Measurements from ENCODE around the gene CDK11B. TPM values are rescaled to one million over a fixed set of nuclear protein-coding genes. Genes with fewer than 3 reads are reported as not detected.

The CDK11B gene
- total and polyA plus RNA-seq, 5 donors, result 18.8 to 27.0 (median 19.9) TPM

DNA sequence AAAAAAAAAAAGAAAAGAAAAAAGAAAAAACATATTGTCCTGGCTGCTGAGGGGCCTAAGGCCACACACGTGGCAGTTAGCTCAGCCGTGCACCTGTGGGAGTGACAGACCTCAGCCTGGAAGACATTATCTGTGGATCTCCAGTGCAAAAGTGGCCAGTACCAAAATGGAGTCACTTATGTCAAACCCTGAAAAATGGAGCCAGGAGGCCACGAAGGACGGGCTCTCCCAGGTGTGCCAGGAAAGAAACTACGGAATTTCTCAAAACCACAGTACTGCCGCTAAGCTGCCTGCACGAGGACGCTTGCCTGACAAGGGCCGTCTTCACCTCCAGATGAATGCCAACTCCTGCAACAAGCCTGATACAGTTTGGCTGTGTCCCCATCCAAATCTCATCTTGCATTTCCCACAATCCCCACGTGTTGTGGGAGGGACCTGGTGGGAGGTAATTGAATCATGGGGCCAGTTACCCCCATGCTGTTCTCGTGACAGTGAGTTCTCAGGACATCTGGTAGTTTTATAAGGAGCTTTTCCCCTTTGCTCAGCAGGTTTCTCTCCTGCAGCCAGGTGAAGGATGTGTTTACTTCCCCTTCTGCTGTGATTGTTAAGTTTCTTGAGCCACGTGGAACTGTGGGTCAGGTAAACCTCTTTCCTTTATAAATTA, 48.9 kb downstream of the CDK11B start:
- WGBS, result 71% methylated on average over 12 of the region's 12 CpGs
- ATAC-seq (no peak), DNase-seq (peak in 1 of 3 donors; percentile 4)
- H3K9me3 ChIP-seq (ENCODE audit: control insufficient read depth, low read length), result no peaks in the 10 kb centered on the region
- peaks cover 3% of the 10 kb centered on the region for H3K4me1 ChIP-seq (ENCODE audit: control insufficient read depth, insufficient read depth, low read length)
- no peak overlapping the region for H3K4me3 ChIP-seq (ENCODE audit: low read length)
- intact Hi-C loops (cut with DNase I), result no loop called here
- no peak overlapping the region for H3K27ac ChIP-seq (ENCODE audit: low read length)
- H3K27me3 ChIP-seq (ENCODE audit: control insufficient read depth, insufficient read depth), result no peaks in the 10 kb centered on the region

DNA sequence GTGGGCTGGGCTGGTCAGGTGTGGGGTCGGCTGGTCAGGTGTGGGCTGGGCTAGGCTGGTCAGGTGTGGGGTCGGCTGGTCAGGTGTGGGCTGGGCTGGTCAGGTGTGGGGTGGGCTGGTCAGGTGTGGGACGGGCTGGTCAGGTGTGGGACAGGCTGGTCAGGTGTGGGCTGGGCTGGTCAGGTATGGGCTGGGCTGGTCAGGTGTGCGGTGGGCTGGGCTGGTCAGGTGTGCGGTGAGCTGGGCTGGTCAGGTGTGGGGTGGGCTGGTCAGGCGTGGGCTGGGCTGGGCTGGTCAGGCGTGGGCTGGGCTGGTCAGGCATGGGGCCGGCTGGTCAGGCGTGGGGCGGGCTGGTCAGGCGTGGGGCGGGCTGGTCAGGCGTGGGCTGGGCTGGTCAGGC, 52.6 kb downstream of the CDK11B start:
- 77% methylated on average over 13 of the region's 13 CpGs for WGBS

DNA sequence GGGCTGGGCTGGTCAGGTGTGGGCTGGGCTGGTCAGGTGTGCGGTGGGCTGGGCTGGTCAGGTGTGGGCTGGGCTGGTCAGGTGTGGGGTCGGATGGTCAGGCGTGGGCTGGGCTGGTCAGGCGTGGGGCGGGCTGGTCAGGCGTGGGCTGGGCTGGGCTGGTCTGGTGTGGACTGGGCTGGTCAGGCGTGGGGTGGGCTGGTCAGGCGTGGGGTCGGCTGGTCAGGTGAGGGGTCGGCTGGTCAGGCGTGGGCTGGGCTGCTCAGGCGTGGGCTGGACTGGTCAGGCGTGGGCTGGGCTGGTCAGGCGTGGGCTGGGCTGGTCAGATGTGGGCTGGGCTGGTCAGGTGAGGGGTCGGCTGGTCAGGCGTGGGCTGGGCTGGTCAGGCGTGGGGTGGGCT, 53.1 kb downstream of the CDK11B start:
- ATAC-seq (no peak), DNase-seq (no peak)
- intact Hi-C loops (cut with DNase I), result no loop called here
- Histone ChIP-seq H3K9me3 (ENCODE audit: control insufficient read depth, low read length) (no peaks in the 10 kb centered on the region), H3K27me3 (ENCODE audit: control insufficient read depth, insufficient read depth) (no peaks in the 10 kb centered on the region), H3K4me3 (ENCODE audit: low read length) (no peak overlapping the region), H3K27ac (ENCODE audit: low read length) (no peak overlapping the region), H3K4me1 (ENCODE audit: control insufficient read depth, insufficient read depth, low read length) (no peaks in the 10 kb centered on the region)
- 90% methylated on average over 17 of the region's 17 CpGs for WGBS

More for the DNA sequence above, 52.6 kb downstream of the CDK11B start:
- intact Hi-C loops (cut with DNase I), result no loop called here
- Histone ChIP-seq H3K4me1 (ENCODE audit: control insufficient read depth, insufficient read depth, low read length) (no peaks in the 10 kb centered on the region), H3K27me3 (ENCODE audit: control insufficient read depth, insufficient read depth) (no peaks in the 10 kb centered on the region), H3K4me3 (ENCODE audit: low read length) (no peak overlapping the region), H3K9me3 (ENCODE audit: control insufficient read depth, low read length) (no peaks in the 10 kb centered on the region), H3K27ac (ENCODE audit: low read length) (no peak overlapping the region)
- DNase-seq (no peak), ATAC-seq (no peak)

DNA sequence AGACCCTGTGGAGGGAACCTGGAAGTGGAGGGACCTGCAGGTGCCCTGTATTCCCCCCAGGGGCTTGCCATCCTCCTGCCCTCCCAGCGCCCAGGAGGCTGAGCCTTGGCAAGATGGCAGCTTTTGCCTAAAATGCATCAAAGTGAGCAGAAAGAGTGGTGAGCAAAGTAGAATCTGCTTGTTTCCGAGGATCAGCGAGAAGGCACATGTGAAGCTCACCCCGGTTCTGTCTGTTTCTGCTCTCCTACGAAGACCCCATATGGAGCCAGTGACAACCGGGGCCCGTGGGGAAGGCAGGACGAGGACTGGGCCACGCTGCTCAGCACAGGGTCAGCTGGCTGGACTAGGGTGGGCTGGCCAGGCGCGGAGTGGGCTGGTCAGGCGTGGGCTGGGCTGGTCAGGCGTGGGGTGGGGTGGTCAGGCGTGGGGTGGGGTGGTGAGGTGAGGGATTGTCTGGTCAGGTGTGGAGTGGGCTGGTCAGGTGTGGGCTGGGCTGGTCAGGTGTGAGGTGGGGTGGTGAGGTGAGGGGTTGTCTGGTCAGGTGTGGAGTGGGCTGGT, 53.7 kb downstream of the CDK11B start:
- Histone ChIP-seq H3K4me3 (ENCODE audit: low read length) (no peak overlapping the region), H3K27ac (ENCODE audit: low read length) (no peak overlapping the region), H3K9me3 (ENCODE audit: control insufficient read depth, low read length) (no peaks in the 10 kb centered on the region), H3K27me3 (ENCODE audit: control insufficient read depth, insufficient read depth) (no peaks in the 10 kb centered on the region), H3K4me1 (ENCODE audit: control insufficient read depth, insufficient read depth, low read length) (no peaks in the 10 kb centered on the region)
- ATAC-seq, result no peak
- 71% methylated on average over 14 of the region's 14 CpGs for WGBS
- intact Hi-C loops (cut with DNase I), result no loop called here
- peak in 1 of 3 donors; percentile 55 for DNase-seq

DNA sequence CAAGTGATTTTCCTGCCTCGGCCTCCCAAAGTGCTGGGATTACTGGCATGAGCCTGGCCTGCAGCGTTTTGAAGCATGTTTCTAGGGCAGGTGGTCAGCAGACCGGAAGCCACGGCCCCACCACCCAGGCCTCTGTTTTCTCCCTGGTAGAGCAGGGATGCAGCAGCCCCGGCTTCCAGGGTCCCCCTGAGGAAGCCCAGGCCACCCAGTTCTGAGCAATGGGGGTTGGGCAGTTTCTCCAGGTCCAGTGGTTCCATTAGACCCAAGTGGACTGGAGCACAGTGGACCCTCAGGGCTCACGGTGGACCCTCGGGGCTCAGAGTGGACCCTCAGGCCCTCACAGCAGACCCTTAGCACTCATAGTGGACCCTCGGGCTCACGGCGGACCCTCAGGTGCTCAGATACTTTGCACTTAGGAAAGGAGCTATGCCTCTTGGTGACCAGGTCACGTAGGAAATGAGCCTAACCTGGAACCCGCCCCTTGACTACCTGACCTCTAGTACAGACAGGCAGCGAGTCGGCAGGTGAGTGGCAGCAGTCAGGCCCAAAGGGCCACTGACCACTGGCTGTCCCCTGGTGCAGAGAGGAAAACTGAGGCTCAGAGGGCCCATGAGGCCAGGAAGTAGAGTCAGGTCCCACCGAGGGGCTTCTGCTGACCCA, 54.3 kb downstream of the CDK11B start:
- Histone ChIP-seq H3K4me1 (ENCODE audit: control insufficient read depth, insufficient read depth, low read length) (no peaks in the 10 kb centered on the region), H3K27me3 (ENCODE audit: control insufficient read depth, insufficient read depth) (no peaks in the 10 kb centered on the region), H3K4me3 (ENCODE audit: low read length) (no peak overlapping the region), H3K27ac (ENCODE audit: low read length) (no peak overlapping the region), H3K9me3 (ENCODE audit: control insufficient read depth, low read length) (no peaks in the 10 kb centered on the region)
- 83% methylated on average over 15 of the region's 15 CpGs for WGBS
- intact Hi-C loops (cut with DNase I), result no loop called here
- DNase-seq, result no peak
- ATAC-seq, result no peak

DNA sequence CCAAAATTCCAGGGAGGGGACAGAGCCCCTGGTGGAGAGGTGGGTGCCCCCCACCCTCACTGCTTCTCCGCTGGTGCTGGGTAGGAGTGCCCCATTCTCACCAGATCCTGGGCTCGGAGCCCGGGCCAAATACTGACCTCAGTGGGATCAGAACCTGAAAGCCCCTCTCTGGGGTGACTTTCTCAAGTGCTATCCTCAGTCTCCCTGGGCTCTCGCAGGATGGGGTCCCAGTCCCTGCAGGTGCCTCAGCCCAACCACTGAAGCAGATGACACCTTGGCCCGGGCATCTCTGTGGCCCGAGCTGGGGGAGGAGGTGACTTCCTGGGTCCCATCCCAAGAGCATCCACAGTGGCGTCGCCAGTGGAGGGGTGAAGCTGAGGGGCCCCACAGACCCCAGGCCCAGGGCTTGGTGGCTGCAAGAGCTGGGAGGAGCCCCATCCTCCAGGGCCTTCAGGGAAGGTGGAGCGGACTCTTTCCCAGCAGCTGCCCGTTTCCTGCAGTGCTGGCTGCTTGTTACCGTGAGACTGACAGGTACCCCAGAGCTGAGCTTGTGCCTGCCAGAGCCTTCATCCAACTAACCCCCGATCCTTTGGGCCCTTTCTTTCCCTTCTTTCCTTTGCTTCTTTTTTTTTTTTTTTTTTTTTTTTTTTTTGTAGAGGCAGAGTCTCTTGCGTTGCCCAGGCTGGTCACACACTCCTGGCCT, 55.0 kb downstream of the CDK11B start:
- no peak overlapping the region for H3K27ac ChIP-seq (ENCODE audit: low read length)
- H3K4me1 ChIP-seq (ENCODE audit: control insufficient read depth, insufficient read depth, low read length), result no peaks in the 10 kb centered on the region
- H3K4me3 ChIP-seq (ENCODE audit: low read length), result no peak overlapping the region
- no peak for ATAC-seq
- intact Hi-C loops (cut with DNase I), result no loop called here
- no peaks in the 10 kb centered on the region for H3K27me3 ChIP-seq (ENCODE audit: control insufficient read depth, insufficient read depth)
- no peak for DNase-seq
- no peaks in the 10 kb centered on the region for H3K9me3 ChIP-seq (ENCODE audit: control insufficient read depth, low read length)
- WGBS, result 71% methylated on average over 13 of the region's 13 CpGs

DNA sequence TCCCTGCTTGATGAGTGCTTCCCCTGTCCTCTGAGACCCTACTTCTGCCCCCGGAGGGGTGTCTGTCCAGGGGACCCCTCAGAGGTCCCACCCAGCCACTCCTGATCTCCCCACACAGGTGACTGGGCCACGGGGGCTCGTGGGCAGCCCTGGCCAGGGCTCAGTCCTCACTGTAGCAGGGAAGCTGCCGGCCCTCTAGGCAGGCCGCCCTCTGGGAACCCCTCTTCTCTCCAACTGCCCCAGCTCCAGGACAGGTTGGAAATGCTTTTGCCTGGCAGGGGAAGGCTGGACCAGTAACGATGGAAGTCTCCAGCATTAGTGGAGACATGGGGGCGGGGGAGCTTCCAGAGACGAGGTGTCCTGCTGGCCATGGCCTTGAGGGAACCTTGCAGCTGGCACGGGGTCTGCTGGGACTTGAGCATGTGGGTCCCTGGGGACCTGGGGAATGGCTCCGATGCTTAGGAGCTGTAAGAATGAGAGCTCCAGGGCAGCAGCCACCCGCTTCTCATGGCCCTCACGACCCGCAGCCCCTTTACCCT, 55.8 kb downstream of the CDK11B start:
- no peaks in the 10 kb centered on the region for H3K4me1 ChIP-seq (ENCODE audit: control insufficient read depth, insufficient read depth, low read length)
- DNase-seq (no peak), ATAC-seq (no peak)
- H3K27me3 ChIP-seq (ENCODE audit: control insufficient read depth, insufficient read depth), result no peaks in the 10 kb centered on the region
- 69% methylated on average over 13 of the region's 13 CpGs for WGBS
- H3K27ac ChIP-seq (ENCODE audit: low read length), result no peak overlapping the region
- intact Hi-C loops (cut with DNase I), result no loop called here
- H3K4me3 ChIP-seq (ENCODE audit: low read length), result no peak overlapping the region
- no peaks in the 10 kb centered on the region for H3K9me3 ChIP-seq (ENCODE audit: control insufficient read depth, low read length)

DNA sequence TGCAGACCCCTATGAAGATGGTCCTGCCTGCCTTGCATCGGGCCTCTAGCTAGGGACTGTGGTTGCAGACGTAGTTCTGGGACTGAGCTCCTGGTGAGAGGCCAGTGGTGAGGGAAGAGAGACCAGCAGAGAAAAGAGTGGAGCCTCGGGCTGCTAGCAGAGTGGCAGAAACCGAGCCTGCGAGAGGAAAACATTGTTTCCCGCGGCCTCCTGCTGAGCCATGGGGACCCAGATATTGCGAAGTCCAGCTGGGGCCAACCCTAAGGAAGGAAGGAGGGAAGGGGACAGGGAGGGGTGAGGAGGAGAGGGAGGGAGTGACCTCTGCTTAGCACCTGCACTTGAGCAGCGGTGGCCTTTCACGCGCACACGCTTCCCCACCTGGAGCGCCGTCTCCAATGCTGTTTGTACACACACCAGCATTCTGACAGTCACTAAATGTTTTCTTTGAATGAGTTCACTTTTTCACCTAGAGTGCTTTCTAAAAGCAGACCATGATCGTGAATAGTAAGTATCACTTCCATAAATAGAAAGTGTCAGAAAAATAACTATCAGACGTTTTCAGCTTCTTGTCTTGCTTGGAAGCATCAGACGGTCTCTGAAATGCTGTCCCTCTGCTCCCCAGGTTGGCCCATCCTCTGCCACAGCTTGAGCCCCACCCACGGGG, 56.4 kb downstream of the CDK11B start:
- no peak overlapping the region for H3K27ac ChIP-seq (ENCODE audit: low read length)
- no peak overlapping the region for H3K4me3 ChIP-seq (ENCODE audit: low read length)
- no peak for DNase-seq
- WGBS, result 53% methylated on average over 18 of the region's 18 CpGs
- no peaks in the 10 kb centered on the region for H3K4me1 ChIP-seq (ENCODE audit: control insufficient read depth, insufficient read depth, low read length)
- intact Hi-C loops (cut with DNase I), result no loop called here
- H3K27me3 ChIP-seq (ENCODE audit: control insufficient read depth, insufficient read depth), result no peaks in the 10 kb centered on the region
- no peaks in the 10 kb centered on the region for H3K9me3 ChIP-seq (ENCODE audit: control insufficient read depth, low read length)
- ATAC-seq, result no peak

DNA sequence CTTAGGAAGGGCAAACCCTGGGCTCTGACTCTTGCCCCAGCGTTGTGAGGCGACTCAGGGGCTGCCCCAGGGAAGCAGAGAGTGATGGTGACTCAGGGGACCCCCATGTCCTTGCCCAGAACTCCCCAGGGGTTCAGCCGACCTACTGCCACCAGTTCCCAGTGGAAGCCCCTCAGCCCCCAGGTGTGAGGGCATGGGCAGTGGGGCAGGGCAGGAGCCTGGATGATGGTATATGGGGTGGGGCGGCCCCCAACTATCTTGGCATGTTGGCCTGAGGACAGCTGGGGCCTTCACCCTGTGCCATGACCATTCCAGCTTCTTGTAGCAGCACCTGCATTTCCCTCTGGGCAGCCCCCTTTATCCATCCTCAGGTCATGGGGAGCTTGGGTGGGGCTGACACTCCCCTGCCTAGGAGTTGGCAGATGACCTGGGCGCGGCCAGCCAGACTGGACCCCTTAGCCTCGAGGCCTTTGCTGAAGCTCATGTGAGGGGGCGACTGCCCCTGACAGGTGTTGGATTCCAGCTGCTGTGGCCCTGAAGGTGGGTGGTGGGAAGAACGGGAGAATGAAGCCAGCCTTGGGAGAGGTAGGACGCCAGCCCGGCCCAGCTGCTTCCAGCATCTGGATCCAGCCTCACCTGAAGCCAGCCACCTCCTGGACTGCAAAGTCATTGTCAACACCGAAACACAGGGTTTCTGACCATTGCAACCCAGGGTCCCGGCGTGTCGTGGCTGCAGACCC, 57.1 kb downstream of the CDK11B start:
- WGBS, result 89% methylated on average over 15 of the region's 15 CpGs
- ATAC-seq (no peak), DNase-seq (no peak)
- Histone ChIP-seq H3K4me1 (ENCODE audit: control insufficient read depth, insufficient read depth, low read length) (no peaks in the 10 kb centered on the region), H3K9me3 (ENCODE audit: control insufficient read depth, low read length) (no peaks in the 10 kb centered on the region), H3K4me3 (ENCODE audit: low read length) (no peak overlapping the region), H3K27me3 (ENCODE audit: control insufficient read depth, insufficient read depth) (no peaks in the 10 kb centered on the region), H3K27ac (ENCODE audit: low read length) (no peak overlapping the region)
- intact Hi-C loops (cut with DNase I), result no loop called here

DNA sequence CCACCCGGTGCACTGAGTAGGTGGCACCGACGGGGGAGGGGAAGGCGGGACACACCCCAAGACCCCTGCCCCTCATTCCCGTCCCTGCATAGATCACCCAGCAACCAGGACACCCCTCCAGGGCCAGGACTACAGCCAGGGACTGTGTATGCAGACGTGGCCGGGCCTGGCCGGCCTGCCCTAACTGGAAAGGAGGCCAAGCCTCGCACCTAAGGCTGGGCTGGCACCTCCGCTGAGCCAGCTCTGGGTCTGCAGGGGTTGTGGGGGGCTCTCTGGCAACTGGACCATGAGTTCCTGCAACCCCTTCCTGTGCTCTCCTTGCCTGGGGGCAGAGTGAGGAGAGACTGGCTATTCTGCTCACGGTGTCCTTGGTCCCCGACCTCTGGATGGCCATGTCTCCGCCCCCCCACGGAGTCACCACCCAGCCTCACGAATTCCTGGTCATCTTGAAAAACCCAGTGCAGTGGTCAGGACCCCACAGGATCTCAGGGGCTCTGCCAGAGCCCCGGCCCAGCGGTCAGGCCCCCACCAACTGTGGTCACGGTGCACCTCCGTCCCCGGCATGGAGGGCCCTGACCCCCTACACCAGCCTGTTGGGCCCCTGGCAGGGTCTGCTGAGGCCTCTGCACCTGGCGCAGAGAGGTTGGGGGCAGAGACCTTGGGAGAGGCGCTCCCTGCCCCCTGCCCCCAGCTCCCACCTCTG, 57.8 kb downstream of the CDK11B start:
- no peaks in the 10 kb centered on the region for H3K4me1 ChIP-seq (ENCODE audit: control insufficient read depth, insufficient read depth, low read length)
- intact Hi-C loops (cut with DNase I), result no loop called here
- no peak overlapping the region for H3K4me3 ChIP-seq (ENCODE audit: low read length)
- no peaks in the 10 kb centered on the region for H3K27me3 ChIP-seq (ENCODE audit: control insufficient read depth, insufficient read depth)
- WGBS, result 72% methylated on average over 22 of the region's 22 CpGs
- ATAC-seq, result no peak
- H3K27ac ChIP-seq (ENCODE audit: low read length), result no peak overlapping the region
- H3K9me3 ChIP-seq (ENCODE audit: control insufficient read depth, low read length), result no peaks in the 10 kb centered on the region
- no peak for DNase-seq

Measured in right cardiac atrium (tissue), 5 donors.